MCF 10A (cell line): ENCODE data around the gene XPNPEP1. TPM values are rescaled to one million over a fixed set of nuclear protein-coding genes. Genes with fewer than 3 reads are reported as not detected.

Experiments
- BruUV-seq: library from RNA; stranded (reverse); fragments of 400-500 nt; replicated peaks from 2 replicates; lab custom pipeline; 2021; lab: Mats Ljungman, UMichigan
- CTCF ChIA-PET: fragments of 300-600 bp; sonication (Branson Sonifier 250); formaldehyde crosslinking; extraction: SDS; loops from one replicate; lab custom pipeline; 2021; ENCODE audit warnings: antibody characterized with exemption, inconsistent platforms; lab: Yijun Ruan, JAX
- POLR2A ChIA-PET: fragments of 300-600, 350-650 bp; sonication (Branson Sonifier 250); formaldehyde crosslinking; extraction: SDS; loops from one replicate; lab custom pipeline; 2020; ENCODE audit warnings: antibody characterized with exemption, inconsistent platforms; lab: Yijun Ruan, JAX
- DNase-seq: peaks from one replicate; pipeline ENCODE4 v3.0.0-alpha.2; 2018; ENCODE audit not compliant: unreplicated experiment
- H3K27ac Mint-ChIP-seq: one replicate; pipeline ENCODE4 v1.8.0; 2022; ENCODE audit warnings: mild to moderate bottlenecking, low read depth, mixed read lengths; ENCODE audit not compliant: unreplicated experiment
- H3K27me3 Mint-ChIP-seq: one replicate; pipeline ENCODE4 v1.8.0; 2022; ENCODE audit warnings: mixed read lengths; ENCODE audit not compliant: insufficient read depth, unreplicated experiment
- H3K36me3 Mint-ChIP-seq: one replicate; pipeline ENCODE4 v1.8.0; 2022; ENCODE audit warnings: mild to moderate bottlenecking, moderate library complexity, mixed read lengths; ENCODE audit not compliant: insufficient read depth, unreplicated experiment
- H3K4me1 Mint-ChIP-seq: one replicate; pipeline ENCODE4 v1.8.0; 2022; ENCODE audit warnings: mixed read lengths; ENCODE audit not compliant: insufficient read depth, unreplicated experiment
- H3K4me3 Mint-ChIP-seq: one replicate; pipeline ENCODE4 v1.8.0; 2022; ENCODE audit warnings: mild to moderate bottlenecking, moderate library complexity, mixed read lengths; ENCODE audit not compliant: unreplicated experiment
- H3K9me3 Mint-ChIP-seq: one replicate; pipeline ENCODE4 v1.8.0; 2022; ENCODE audit warnings: mixed read lengths; ENCODE audit not compliant: unreplicated experiment
- CTCF ChIP-seq: fragments of 200-600 bp; IDR thresholded peaks from one replicate; pipeline ENCODE4 v1.8.0; 2022; ENCODE audit warnings: antibody characterized with exemption, mild to moderate bottlenecking; ENCODE audit not compliant: unreplicated experiment
- intact Hi-C: fragments of 100-400 bp; cut with micrococcal nuclease; formaldehyde crosslinking; loops from 2 replicates; pipeline ENCODE4 v1.14.1; 2022
- total RNA-seq: library from RNA; stranded (reverse); gene quantifications from 2 replicates; pipeline ENCODE4 v1.2.3, GENCODE V29; 2022

XPNPEP1 gene
- total RNA-seq, 1 experiment from 2014 or later, result 52.1 TPM

GRCh38 chr10:109875828-109876821, 47.2 kb downstream of the XPNPEP1 start:
- Mint-ChIP-seq H3K27ac (no peak overlapping the region), H3K36me3 (peaks cover 79% of the 10 kb centered on the region), H3K4me3 (no peak overlapping the region), H3K9me3 (no peaks in the 10 kb centered on the region), H3K27me3 (no peaks in the 10 kb centered on the region), H3K4me1 (no peaks in the 10 kb centered on the region)
- intact Hi-C loops, result no loop called here
- BruUV-seq, result no TSS peak
- ChIA-PET POLR2A (interaction anchor here (0.8 kb wide), 1 partner anchor 136 kb away, joined by 3 read pairs; no protein-coding TSS in a partner anchor), CTCF (interaction anchor here (0.6 to 3.1 kb wide), 4 partner anchors 8 to 139 kb away, joined by 3 to 13 read pairs (median 3); no protein-coding TSS in a partner anchor)
- no peak for TF ChIP-seq CTCF
- no peak for DNase-seq

GRCh38 chr10:109875151-109875568, 48.2 kb downstream of the XPNPEP1 start:
- H3K4me3 Mint-ChIP-seq, result no peak overlapping the region
- BruUV-seq, result no TSS peak
- H3K4me1 Mint-ChIP-seq, result no peaks in the 10 kb centered on the region
- peaks cover 72% of the 10 kb centered on the region for H3K36me3 Mint-ChIP-seq
- ChIA-PET POLR2A (interaction anchor here (0.8 kb wide), 1 partner anchor 137 kb away, joined by 3 read pairs; no protein-coding TSS in a partner anchor), CTCF (interaction anchor here (0.6 to 3.1 kb wide), 4 partner anchors 8 to 140 kb away, joined by 3 to 13 read pairs (median 4); no protein-coding TSS in a partner anchor)
- intact Hi-C loops, result no loop called here
- no peak overlapping the region for H3K27ac Mint-ChIP-seq
- H3K9me3 Mint-ChIP-seq, result no peaks in the 10 kb centered on the region
- no peaks in the 10 kb centered on the region for H3K27me3 Mint-ChIP-seq
- DNase-seq, result no peak
- TF ChIP-seq CTCF, result no peak

GRCh38 chr10:109871476-109871875, 51.8 kb downstream of the XPNPEP1 start:
- CTCF ChIA-PET, result interaction anchor here (0.7 to 2.9 kb wide), 3 partner anchors 10 to 1296 kb away, joined by 4 to 16 read pairs (median 6); no protein-coding TSS in a partner anchor
- POLR2A ChIA-PET, result no interaction called here
- no peak overlapping the region for H3K27ac Mint-ChIP-seq
- peaks cover 63% of the 10 kb centered on the region for H3K36me3 Mint-ChIP-seq
- BruUV-seq, result no TSS peak
- no peaks in the 10 kb centered on the region for H3K27me3 Mint-ChIP-seq
- no peak overlapping the region for H3K4me3 Mint-ChIP-seq
- no peak for DNase-seq
- no peaks in the 10 kb centered on the region for H3K4me1 Mint-ChIP-seq
- intact Hi-C loops, result no loop called here
- TF ChIP-seq CTCF, result no peak
- H3K9me3 Mint-ChIP-seq, result no peaks in the 10 kb centered on the region
